Neural progenitor cell (in vitro differentiated cells): Measurements from ENCODE around the gene CCNI2.

Source experiments
- EZH2 ChIP-seq: fragments of 200-600 bp; sonication (generic); IDR thresholded peaks from 2 replicates; pipeline ENCODE4 v1.6.1; 2017; ENCODE audit warnings: antibody characterized with exemption, mild to moderate bottlenecking, moderate library complexity
- TF ChIP-seq, protein P1 (sequence below): fragments of 200-600 bp; sonication (generic); IDR thresholded peaks from 2 replicates; pipeline ENCODE4 v1.5.1; 2017; ENCODE audit warnings: antibody characterized with exemption, mild to moderate bottlenecking

DNA sequence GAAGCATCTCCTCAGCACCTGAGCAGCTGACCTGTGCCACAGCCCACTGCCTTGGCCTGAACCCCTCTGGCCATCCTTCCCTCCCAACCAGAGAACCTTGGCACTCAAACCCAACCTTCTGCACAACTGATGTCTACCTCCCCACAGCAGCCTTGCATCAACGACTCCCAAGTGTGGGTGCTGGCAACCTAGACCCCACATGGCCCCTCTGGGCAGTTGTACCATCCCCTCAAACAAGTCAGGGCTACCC lies 19.5 kb downstream of the CCNI2 start:
- TF ChIP-seq, protein P1, sequence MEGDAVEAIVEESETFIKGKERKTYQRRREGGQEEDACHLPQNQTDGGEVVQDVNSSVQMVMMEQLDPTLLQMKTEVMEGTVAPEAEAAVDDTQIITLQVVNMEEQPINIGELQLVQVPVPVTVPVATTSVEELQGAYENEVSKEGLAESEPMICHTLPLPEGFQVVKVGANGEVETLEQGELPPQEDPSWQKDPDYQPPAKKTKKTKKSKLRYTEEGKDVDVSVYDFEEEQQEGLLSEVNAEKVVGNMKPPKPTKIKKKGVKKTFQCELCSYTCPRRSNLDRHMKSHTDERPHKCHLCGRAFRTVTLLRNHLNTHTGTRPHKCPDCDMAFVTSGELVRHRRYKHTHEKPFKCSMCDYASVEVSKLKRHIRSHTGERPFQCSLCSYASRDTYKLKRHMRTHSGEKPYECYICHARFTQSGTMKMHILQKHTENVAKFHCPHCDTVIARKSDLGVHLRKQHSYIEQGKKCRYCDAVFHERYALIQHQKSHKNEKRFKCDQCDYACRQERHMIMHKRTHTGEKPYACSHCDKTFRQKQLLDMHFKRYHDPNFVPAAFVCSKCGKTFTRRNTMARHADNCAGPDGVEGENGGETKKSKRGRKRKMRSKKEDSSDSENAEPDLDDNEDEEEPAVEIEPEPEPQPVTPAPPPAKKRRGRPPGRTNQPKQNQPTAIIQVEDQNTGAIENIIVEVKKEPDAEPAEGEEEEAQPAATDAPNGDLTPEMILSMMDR = no peak
- TF ChIP-seq EZH2 = no peak
